ENCODE measurements around the gene TTLL7.

GRCh38 chr1:83844546-83844945 lies 154.4 kb downstream of the TTLL7 start:
- TF ChIP-seq, protein P1, sequence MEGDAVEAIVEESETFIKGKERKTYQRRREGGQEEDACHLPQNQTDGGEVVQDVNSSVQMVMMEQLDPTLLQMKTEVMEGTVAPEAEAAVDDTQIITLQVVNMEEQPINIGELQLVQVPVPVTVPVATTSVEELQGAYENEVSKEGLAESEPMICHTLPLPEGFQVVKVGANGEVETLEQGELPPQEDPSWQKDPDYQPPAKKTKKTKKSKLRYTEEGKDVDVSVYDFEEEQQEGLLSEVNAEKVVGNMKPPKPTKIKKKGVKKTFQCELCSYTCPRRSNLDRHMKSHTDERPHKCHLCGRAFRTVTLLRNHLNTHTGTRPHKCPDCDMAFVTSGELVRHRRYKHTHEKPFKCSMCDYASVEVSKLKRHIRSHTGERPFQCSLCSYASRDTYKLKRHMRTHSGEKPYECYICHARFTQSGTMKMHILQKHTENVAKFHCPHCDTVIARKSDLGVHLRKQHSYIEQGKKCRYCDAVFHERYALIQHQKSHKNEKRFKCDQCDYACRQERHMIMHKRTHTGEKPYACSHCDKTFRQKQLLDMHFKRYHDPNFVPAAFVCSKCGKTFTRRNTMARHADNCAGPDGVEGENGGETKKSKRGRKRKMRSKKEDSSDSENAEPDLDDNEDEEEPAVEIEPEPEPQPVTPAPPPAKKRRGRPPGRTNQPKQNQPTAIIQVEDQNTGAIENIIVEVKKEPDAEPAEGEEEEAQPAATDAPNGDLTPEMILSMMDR (IDR thresholded peaks at IDR 0.05) = no peak
- no peak for TF ChIP-seq POLR2AphosphoS5 (IDR thresholded peaks at IDR 0.05)
- TF ChIP-seq EP300 (IDR thresholded peaks at IDR 0.05) = no peak
- no peak for TF ChIP-seq POLR2A (IDR thresholded peaks at IDR 0.05)

Data from sigmoid colon (tissue), 4 donors.